Measurements from ENCODE around the gene TSPAN14. TPM values are rescaled to one million over a fixed set of nuclear protein-coding genes. Genes with fewer than 3 reads are reported as not detected.

The TSPAN14 gene
- total and polyA plus RNA-seq, 12 donors = 13.1 to 112 (median 45.5) TPM

GRCh38 chr10:80571352-80571751, 117.2 kb downstream of the TSPAN14 start:
- no peak for TF ChIP-seq POLR2A (IDR thresholded peaks at IDR 0.05)
- TF ChIP-seq, protein P1, sequence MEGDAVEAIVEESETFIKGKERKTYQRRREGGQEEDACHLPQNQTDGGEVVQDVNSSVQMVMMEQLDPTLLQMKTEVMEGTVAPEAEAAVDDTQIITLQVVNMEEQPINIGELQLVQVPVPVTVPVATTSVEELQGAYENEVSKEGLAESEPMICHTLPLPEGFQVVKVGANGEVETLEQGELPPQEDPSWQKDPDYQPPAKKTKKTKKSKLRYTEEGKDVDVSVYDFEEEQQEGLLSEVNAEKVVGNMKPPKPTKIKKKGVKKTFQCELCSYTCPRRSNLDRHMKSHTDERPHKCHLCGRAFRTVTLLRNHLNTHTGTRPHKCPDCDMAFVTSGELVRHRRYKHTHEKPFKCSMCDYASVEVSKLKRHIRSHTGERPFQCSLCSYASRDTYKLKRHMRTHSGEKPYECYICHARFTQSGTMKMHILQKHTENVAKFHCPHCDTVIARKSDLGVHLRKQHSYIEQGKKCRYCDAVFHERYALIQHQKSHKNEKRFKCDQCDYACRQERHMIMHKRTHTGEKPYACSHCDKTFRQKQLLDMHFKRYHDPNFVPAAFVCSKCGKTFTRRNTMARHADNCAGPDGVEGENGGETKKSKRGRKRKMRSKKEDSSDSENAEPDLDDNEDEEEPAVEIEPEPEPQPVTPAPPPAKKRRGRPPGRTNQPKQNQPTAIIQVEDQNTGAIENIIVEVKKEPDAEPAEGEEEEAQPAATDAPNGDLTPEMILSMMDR (IDR thresholded peaks at IDR 0.05) = no peak
- H3K27ac ChIP-seq = no peak overlapping the region
- H3K4me1 ChIP-seq (replicated peaks in 1 of 2) = no peaks in the 10 kb centered on the region
- H3K36me3 ChIP-seq (replicated peaks in 1 of 2) = no peaks in the 10 kb centered on the region
- H3K27me3 ChIP-seq = no peaks in the 10 kb centered on the region
- WGBS, 4 donors = 91 to 95% (median 94%) methylated on average over 9 of the region's 9 CpGs
- H3K9me3 ChIP-seq (replicated peaks in 1 of 3) = no peaks in the 10 kb centered on the region
- no peak overlapping the region for H3K4me3 ChIP-seq
- intact Hi-C loops (cut with DNase I) = no loop called here
- no peak for DNase-seq

DNA sequence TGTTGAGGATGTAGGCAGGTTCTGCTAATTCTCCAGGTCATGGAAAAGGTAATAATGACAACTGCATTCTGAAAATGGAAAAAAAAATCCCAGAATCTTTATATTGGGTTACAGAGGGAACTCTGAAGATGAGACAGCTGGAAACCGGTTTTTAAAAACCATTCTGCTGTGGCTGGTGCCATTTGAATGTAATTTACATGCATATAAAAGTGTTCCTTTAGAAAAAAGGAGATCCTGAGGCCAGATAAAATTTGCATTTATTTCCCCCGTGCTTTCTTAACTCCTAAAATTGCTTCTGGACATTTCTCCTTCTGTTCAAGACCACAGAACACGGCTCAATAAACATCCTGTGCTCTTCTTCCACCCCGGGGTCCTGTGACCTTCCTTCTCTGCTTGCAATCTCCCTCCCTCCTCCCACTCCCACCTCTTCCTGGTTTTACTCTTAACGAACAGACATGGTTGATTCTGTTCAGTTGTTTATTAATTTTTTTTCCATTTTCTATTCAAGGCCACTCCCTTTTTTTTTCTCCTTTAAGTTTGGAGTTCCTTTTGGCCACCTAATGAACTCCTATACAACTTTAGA, 125.2 kb downstream of the TSPAN14 start:
- Histone ChIP-seq H3K27me3 (no peaks in the 10 kb centered on the region), H3K27ac (no peak overlapping the region), H3K36me3 (replicated peaks in 1 of 2) (no peaks in the 10 kb centered on the region), H3K4me1 (replicated peaks in 1 of 2) (no peaks in the 10 kb centered on the region), H3K4me3 (no peak overlapping the region), H3K9me3 (replicated peaks in 1 of 3) (no peaks in the 10 kb centered on the region)
- TF ChIP-seq, protein P1 (IDR thresholded peaks at IDR 0.05) = no peak
- TF ChIP-seq POLR2A (IDR thresholded peaks at IDR 0.05) = no peak
- intact Hi-C loops (cut with DNase I) = no loop called here
- DNase-seq = no peak
- 17 to 22% (median 18%) methylated on average over 5 of the region's 5 CpGs for WGBS, 4 donors

GRCh38 chr10:80579849-80580637, 125.9 kb downstream of the TSPAN14 start:
- TF ChIP-seq, protein P1 (IDR thresholded peaks at IDR 0.05) = no peak
- TF ChIP-seq POLR2A (IDR thresholded peaks at IDR 0.05) = no peak

DNA sequence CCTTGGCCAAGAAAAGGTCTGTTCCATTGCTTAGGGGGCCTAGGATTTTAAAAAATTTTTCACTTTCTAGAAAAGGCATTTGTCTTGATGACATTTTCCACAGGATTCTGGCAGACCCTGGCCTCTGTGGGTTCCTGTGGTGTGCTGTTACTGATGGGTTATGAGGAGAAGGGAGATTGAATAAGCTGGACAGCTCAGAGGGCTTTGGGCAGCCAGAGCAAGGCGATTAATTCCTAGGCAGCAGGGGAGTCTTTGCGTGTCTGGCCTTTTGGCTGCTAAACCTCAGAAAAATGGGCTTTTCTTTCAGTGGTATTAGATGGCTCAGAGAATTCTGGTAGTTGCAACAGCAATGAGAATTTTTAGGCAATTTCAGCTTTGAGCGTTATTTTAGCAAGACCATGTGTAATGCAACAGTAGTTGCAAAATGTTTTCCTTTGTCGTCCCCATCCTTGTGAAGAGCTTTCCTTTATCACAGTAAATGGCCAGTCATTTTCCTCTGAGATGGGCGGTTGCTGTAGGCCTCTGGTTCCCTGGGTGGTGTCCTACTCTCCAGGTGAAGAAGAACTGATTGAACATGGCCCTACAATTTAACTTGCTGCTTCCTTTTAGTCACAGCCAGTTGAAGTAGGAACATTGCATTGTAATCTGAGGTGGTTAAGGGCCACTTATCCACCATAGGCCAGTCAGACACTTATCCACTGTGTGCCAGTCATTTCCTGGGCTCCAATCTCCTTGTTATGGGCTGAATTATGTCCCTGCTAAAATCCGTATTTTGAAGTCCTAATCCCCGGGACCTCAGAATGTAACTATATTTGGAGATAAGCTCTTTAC, 126.7 kb downstream of the TSPAN14 start:
- WGBS, 4 donors = 83 to 89% (median 87%) methylated on average over 7 of the region's 7 CpGs
- no peaks in the 10 kb centered on the region for H3K4me1 ChIP-seq (replicated peaks in 1 of 2)
- intact Hi-C loops (cut with DNase I) = no loop called here

More at GRCh38 chr10:80579849-80580637, 125.9 kb downstream of the TSPAN14 start:
- intact Hi-C loops (cut with DNase I) = no loop called here
- no peaks in the 10 kb centered on the region for H3K27me3 ChIP-seq
- H3K4me1 ChIP-seq (replicated peaks in 1 of 2) = no peaks in the 10 kb centered on the region
- DNase-seq = no peak
- no peak overlapping the region for H3K4me3 ChIP-seq
- H3K27ac ChIP-seq = no peak overlapping the region
- no peaks in the 10 kb centered on the region for H3K36me3 ChIP-seq (replicated peaks in 1 of 2)
- H3K9me3 ChIP-seq (replicated peaks in 1 of 3) = no peaks in the 10 kb centered on the region
- WGBS, 4 donors = 71 to 81% (median 77%) methylated on average over 5 of the region's 5 CpGs

More for the DNA sequence above, 126.7 kb downstream of the TSPAN14 start:
- TF ChIP-seq, protein P1 (IDR thresholded peaks at IDR 0.05) = no peak
- no peak for TF ChIP-seq POLR2A (IDR thresholded peaks at IDR 0.05)
- H3K9me3 ChIP-seq (replicated peaks in 1 of 3) = no peaks in the 10 kb centered on the region
- H3K27ac ChIP-seq = no peak overlapping the region
- H3K36me3 ChIP-seq (replicated peaks in 1 of 2) = no peaks in the 10 kb centered on the region
- H3K4me3 ChIP-seq = no peak overlapping the region
- DNase-seq = no peak
- no peaks in the 10 kb centered on the region for H3K27me3 ChIP-seq

All from adrenal gland (tissue), 12 donors.